ENCODE data around the gene ADCY10.

DNA sequence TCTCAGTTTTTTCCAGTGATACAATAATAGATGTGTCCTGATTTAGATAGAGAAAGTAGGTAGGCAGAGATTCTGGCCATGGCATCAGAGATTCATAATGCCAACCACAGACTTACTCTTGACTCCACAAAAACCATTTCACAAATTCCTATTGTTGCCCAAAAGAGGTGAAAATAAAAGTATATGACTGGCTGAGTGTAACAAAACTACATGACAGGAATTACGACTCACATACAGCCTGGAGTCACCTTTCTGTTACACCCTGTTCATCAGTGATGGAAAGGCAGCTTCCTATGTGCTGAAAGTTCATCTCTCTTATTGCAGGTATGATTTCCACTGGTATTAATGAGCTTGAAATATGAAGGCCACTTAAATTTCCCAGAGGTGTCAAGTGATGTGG lies 119.9 kb downstream of the ADCY10 start:
- TF ChIP-seq, protein P1, sequence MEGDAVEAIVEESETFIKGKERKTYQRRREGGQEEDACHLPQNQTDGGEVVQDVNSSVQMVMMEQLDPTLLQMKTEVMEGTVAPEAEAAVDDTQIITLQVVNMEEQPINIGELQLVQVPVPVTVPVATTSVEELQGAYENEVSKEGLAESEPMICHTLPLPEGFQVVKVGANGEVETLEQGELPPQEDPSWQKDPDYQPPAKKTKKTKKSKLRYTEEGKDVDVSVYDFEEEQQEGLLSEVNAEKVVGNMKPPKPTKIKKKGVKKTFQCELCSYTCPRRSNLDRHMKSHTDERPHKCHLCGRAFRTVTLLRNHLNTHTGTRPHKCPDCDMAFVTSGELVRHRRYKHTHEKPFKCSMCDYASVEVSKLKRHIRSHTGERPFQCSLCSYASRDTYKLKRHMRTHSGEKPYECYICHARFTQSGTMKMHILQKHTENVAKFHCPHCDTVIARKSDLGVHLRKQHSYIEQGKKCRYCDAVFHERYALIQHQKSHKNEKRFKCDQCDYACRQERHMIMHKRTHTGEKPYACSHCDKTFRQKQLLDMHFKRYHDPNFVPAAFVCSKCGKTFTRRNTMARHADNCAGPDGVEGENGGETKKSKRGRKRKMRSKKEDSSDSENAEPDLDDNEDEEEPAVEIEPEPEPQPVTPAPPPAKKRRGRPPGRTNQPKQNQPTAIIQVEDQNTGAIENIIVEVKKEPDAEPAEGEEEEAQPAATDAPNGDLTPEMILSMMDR (IDR thresholded peaks at IDR 0.05) = no peak
- TF ChIP-seq POLR2AphosphoS5 (IDR thresholded peaks at IDR 0.05; ENCODE audit: low read depth, low read length) (no peak), SIN3A (IDR thresholded peaks at IDR 0.05; ENCODE audit: borderline replicate concordance, insufficient read depth, low read depth, low read length) (no peak), TCF7L2 (IDR thresholded peaks at IDR 0.05; ENCODE audit: low read depth, low read length) (no peak)
